H9 (cell line): ENCODE measurements around the gene TLE4. TPM values are rescaled to one million over a fixed set of nuclear protein-coding genes. Genes with fewer than 3 reads are reported as not detected.

ENCODE experiments used
- DNase-seq: peaks from one replicate; pipeline ENCODE4 v3.0.0-alpha.2; 2017
- H2AFZ ChIP-seq: one replicate; pipeline ENCODE4 v1.6.1; 2013; ENCODE audit warnings: mild to moderate bottlenecking, low read length, control low read depth, moderate library complexity
- H2AK5ac ChIP-seq: 2 replicates; pipeline ENCODE4 v1.6.1; 2013; ENCODE audit warnings: low read length, control low read depth, mixed read lengths; ENCODE audit not compliant: insufficient read length
- H2BK120ac ChIP-seq: one replicate; pipeline ENCODE4 v1.6.1; 2013; ENCODE audit warnings: low read depth, mild to moderate bottlenecking, low read length, control low read depth, inconsistent platforms; ENCODE audit not compliant: poor library complexity, severe bottlenecking
- H2BK12ac ChIP-seq: 2 replicates; pipeline ENCODE4 v1.6.1; 2013; ENCODE audit warnings: low read length, control low read depth, mixed read lengths, low read depth; ENCODE audit not compliant: insufficient read length
- H2BK15ac ChIP-seq: 2 replicates; pipeline ENCODE4 v1.6.1; 2013; ENCODE audit warnings: low read depth, low read length, control low read depth
- H2BK20ac ChIP-seq: one replicate; pipeline ENCODE4 v1.6.1; 2013; ENCODE audit warnings: low read depth, mild to moderate bottlenecking, low read length, control low read depth, inconsistent platforms; ENCODE audit not compliant: poor library complexity, severe bottlenecking
- H2BK5ac ChIP-seq: 2 replicates; pipeline ENCODE4 v1.6.1; 2013; ENCODE audit warnings: low read length, control low read depth, mixed read lengths; ENCODE audit not compliant: insufficient read length
- H3K14ac ChIP-seq: 2 replicates; pipeline ENCODE4 v1.6.1; 2013; ENCODE audit warnings: low read length, control low read depth; ENCODE audit not compliant: insufficient read depth
- H3K18ac ChIP-seq: 2 replicates; pipeline ENCODE4 v1.6.1; 2013; ENCODE audit warnings: low read depth, mild to moderate bottlenecking, mixed read lengths, low read length, control low read depth; ENCODE audit not compliant: insufficient read length
- H3K23ac ChIP-seq: 2 replicates; pipeline ENCODE4 v1.6.1; 2013; ENCODE audit warnings: low read length, control low read depth, mixed read lengths, low read depth; ENCODE audit not compliant: insufficient read length
- H3K23me2 ChIP-seq: 2 replicates; pipeline ENCODE4 v1.6.1; 2013; ENCODE audit warnings: low read depth, mild to moderate bottlenecking, mixed read lengths, low read length, control low read depth; ENCODE audit not compliant: insufficient read length, poor library complexity, severe bottlenecking
- H3K27ac ChIP-seq: 2 replicates; pipeline ENCODE4 v1.5.1; 2013; ENCODE audit warnings: low read length, control low read depth, mixed read lengths, low read depth; ENCODE audit not compliant: insufficient read length
- H3K27me3 ChIP-seq: 2 replicates; pipeline ENCODE4 v1.6.1; 2013; ENCODE audit warnings: low read length, control low read depth, inconsistent platforms; ENCODE audit not compliant: insufficient read depth
- H3K4ac ChIP-seq: 2 replicates; pipeline ENCODE4 v1.6.1; 2013; ENCODE audit warnings: low read depth, mild to moderate bottlenecking, control low read depth, inconsistent platforms, low read length, moderate library complexity
- H3K4me1 ChIP-seq: 2 replicates; pipeline ENCODE4 v1.6.1; 2013; ENCODE audit warnings: low read length, control low read depth, inconsistent platforms; ENCODE audit not compliant: insufficient read depth
- H3K4me2 ChIP-seq: 2 replicates; pipeline ENCODE4 v1.6.1; 2013; ENCODE audit warnings: low read length, control low read depth, mixed read lengths; ENCODE audit not compliant: insufficient read length, insufficient read depth
- H3K56ac ChIP-seq: 2 replicates; pipeline ENCODE4 v1.6.1; 2013; ENCODE audit warnings: low read depth, mild to moderate bottlenecking, mixed read lengths, low read length, control low read depth; ENCODE audit not compliant: insufficient read length
- H3K79me1 ChIP-seq: 2 replicates; pipeline ENCODE4 v1.6.1; 2013; ENCODE audit warnings: low read depth, mild to moderate bottlenecking, moderate library complexity, low read length, control low read depth, inconsistent platforms; ENCODE audit not compliant: insufficient read depth, poor library complexity, severe bottlenecking
- H3K79me2 ChIP-seq: 2 replicates; pipeline ENCODE4 v1.6.1; 2013; ENCODE audit warnings: low read length, control low read depth, inconsistent platforms; ENCODE audit not compliant: insufficient read depth
- H3K9ac ChIP-seq: 2 replicates; pipeline ENCODE4 v1.6.1; 2013; ENCODE audit warnings: low read length, control low read depth, mixed read lengths; ENCODE audit not compliant: insufficient read length; ENCODE audit errors: extremely low read depth
- H3K9me3 ChIP-seq: one replicate; pipeline ENCODE4 v1.6.1; 2013; ENCODE audit warnings: low read depth, low read length, inconsistent platforms; ENCODE audit not compliant: control insufficient read depth
- H3T11ph ChIP-seq: one replicate; pipeline ENCODE4 v1.6.1; 2013; ENCODE audit warnings: mild to moderate bottlenecking, low read length, control low read depth, inconsistent platforms
- H4K20me1 ChIP-seq: one replicate; pipeline ENCODE4 v1.6.1; 2013; ENCODE audit not compliant: control insufficient read depth, insufficient read length, insufficient read depth
- H4K5ac ChIP-seq: 2 replicates; pipeline ENCODE4 v1.6.1; 2013; ENCODE audit warnings: low read depth, mild to moderate bottlenecking, mixed read lengths, low read length, control low read depth; ENCODE audit not compliant: insufficient read length
- H4K8ac ChIP-seq: replicated peaks from 2 replicates; pipeline ENCODE4 v1.6.1; 2013; ENCODE audit warnings: low read length, control low read depth, mixed read lengths, low read depth; ENCODE audit not compliant: insufficient read length
- H4K91ac ChIP-seq: 2 replicates; pipeline ENCODE4 v1.6.1; 2013; ENCODE audit warnings: low read depth, mild to moderate bottlenecking, moderate library complexity, mixed read lengths, low read length, control low read depth; ENCODE audit not compliant: insufficient read length
- H3K27ac Mint-ChIP-seq, 3 experiments: 2 replicates in 2 of 3; 3 replicates in 1 of 3; pipeline ENCODE4 v1.8.0; 2020 to 2021; ENCODE audit warnings: mixed read lengths in 3 of 3, mild to moderate bottlenecking in 1 of 3, moderate library complexity in 1 of 3
- H3K27me3 Mint-ChIP-seq: 2 replicates; pipeline ENCODE4 v1.8.0; 2021; ENCODE audit warnings: low read depth, mild to moderate bottlenecking, moderate library complexity, mixed read lengths
- H3K36me3 Mint-ChIP-seq, 3 experiments: 2 replicates in 2 of 3; 3 replicates in 1 of 3; pipeline ENCODE4 v1.8.0; 2020 to 2021; ENCODE audit warnings: low read depth in 3 of 3, mixed read lengths in 3 of 3; ENCODE audit not compliant: insufficient read depth in 1 of 3
- H3K4me1 Mint-ChIP-seq, 2 experiments: 2 replicates each; pipeline ENCODE4 v1.8.0; 2020; ENCODE audit warnings: mixed read lengths in 2 of 2
- H3K4me3 Mint-ChIP-seq, 2 experiments: 2 replicates in 1 of 2; 3 replicates in 1 of 2; pipeline ENCODE4 v1.8.0; 2020 to 2021; ENCODE audit warnings: mild to moderate bottlenecking in 2 of 2, mixed read lengths in 2 of 2, moderate library complexity in 1 of 2
- H3K9me3 Mint-ChIP-seq, 2 experiments: 2 replicates in 1 of 2; 3 replicates in 1 of 2; pipeline ENCODE4 v1.8.0; 2020; ENCODE audit warnings: mild to moderate bottlenecking in 2 of 2, mixed read lengths in 2 of 2, moderate library complexity in 1 of 2
- CTCF ChIP-seq: fragments of 200-600 bp; sonication (generic); conservative IDR thresholded peaks from 3 replicates; pipeline ENCODE4 v1.8.0; 2021; ENCODE audit warnings: antibody characterized with exemption, mild to moderate bottlenecking
- total RNA-seq: library from RNA; stranded (reverse); gene quantifications from 2 replicates; pipeline ENCODE4 v1.2.1, GENCODE V29; 2021

TLE4 gene
- total RNA-seq, 1 experiment from 2014 or later: 35.1 TPM

GRCh38 chr9:79619930-79620329 lies 48.2 kb downstream of the TLE4 start:
- no peak overlapping the region for H3T11ph ChIP-seq
- no peak overlapping the region for H3K27ac ChIP-seq
- H3K4me3 Mint-ChIP-seq: no peak overlapping the region
- H3K56ac ChIP-seq: no peak overlapping the region
- H2BK5ac ChIP-seq: no peak overlapping the region
- no peaks in the 10 kb centered on the region for H4K20me1 ChIP-seq
- H3K9me3 Mint-ChIP-seq: no peaks in the 10 kb centered on the region
- TF ChIP-seq CTCF: no peak
- H3K23me2 ChIP-seq: no peaks in the 10 kb centered on the region
- H3K27me3 Mint-ChIP-seq: no peaks in the 10 kb centered on the region
- H2BK120ac ChIP-seq: no peak overlapping the region
- H2AFZ ChIP-seq: no peak overlapping the region
- H3K14ac ChIP-seq: no peak overlapping the region
- H3K9me3 ChIP-seq: no peaks in the 10 kb centered on the region
- no peak overlapping the region for H4K5ac ChIP-seq
- no peaks in the 10 kb centered on the region for H3K27me3 ChIP-seq
- H2BK15ac ChIP-seq: no peak overlapping the region
- no peaks in the 10 kb centered on the region; the same call in 1 of the 2 replicates for H3K4me1 ChIP-seq
- no peak overlapping the region for H3K18ac ChIP-seq
- no peak overlapping the region for H2AK5ac ChIP-seq
- DNase-seq: no peak
- H3K23ac ChIP-seq: no peak overlapping the region
- H3K4me2 ChIP-seq: no peak overlapping the region
- no peak overlapping the region for H2BK12ac ChIP-seq
- no peak overlapping the region for H3K4ac ChIP-seq
- no peak overlapping the region for H4K91ac ChIP-seq
- no peak overlapping the region for H3K27ac Mint-ChIP-seq
- H3K4me1 Mint-ChIP-seq: peaks cover 33 to 38% of the 10 kb centered on the region in 2 experiments
- H3K36me3 Mint-ChIP-seq: peaks cover 0 to 9% (median 2%) of the 10 kb centered on the region in 3 experiments; a peak in 2 of 7 replicates
- peaks cover 3% of the 10 kb centered on the region for H3K79me1 ChIP-seq
- no peak overlapping the region for H2BK20ac ChIP-seq
- H3K9ac ChIP-seq: no peak overlapping the region
- H3K79me2 ChIP-seq: no peaks in the 10 kb centered on the region
- no peak overlapping the region for H4K8ac ChIP-seq
